HUES48 (cell line): ENCODE results near the gene TFF1.

ENCODE experiments used
- H3K27ac ChIP-seq: one replicate; pipeline ENCODE4 v1.7.0; 2013; ENCODE audit warnings: low read depth, low read length, inconsistent platforms
- H3K27me3 ChIP-seq: 2 replicates; pipeline ENCODE4 v1.6.1; 2013; ENCODE audit warnings: mild to moderate bottlenecking, low read length; ENCODE audit not compliant: control insufficient read depth, insufficient read depth
- H3K36me3 ChIP-seq: 2 replicates; pipeline ENCODE4 v1.6.1; 2013; ENCODE audit warnings: low read length; ENCODE audit not compliant: control insufficient read depth, insufficient read depth
- H3K4me1 ChIP-seq: 2 replicates; pipeline ENCODE4 v1.6.1; 2013; ENCODE audit warnings: mild to moderate bottlenecking, low read length; ENCODE audit not compliant: control insufficient read depth, insufficient read depth
- H3K4me3 ChIP-seq: 2 replicates; pipeline ENCODE4 v1.5.1; 2013; ENCODE audit warnings: mild to moderate bottlenecking, low read depth, low read length
- H3K9ac ChIP-seq: 2 replicates; pipeline ENCODE4 v1.6.1; 2013; ENCODE audit warnings: mild to moderate bottlenecking, low read depth, low read length, moderate library complexity
- H3K9me3 ChIP-seq: 2 replicates; pipeline ENCODE4 v1.6.1; 2013; ENCODE audit warnings: low read length; ENCODE audit not compliant: control insufficient read depth, insufficient read depth

TFF1 gene

GRCh38 chr21:42373908-42374455 is 7.6 kb upstream of the TFF1 start:
- H3K27me3 ChIP-seq: peaks cover 5% of the 10 kb centered on the region; the same call in 1 of the 2 replicates
- no peak overlapping the region for H3K9ac ChIP-seq
- no peaks in the 10 kb centered on the region for H3K4me1 ChIP-seq
- H3K27ac ChIP-seq: no peak overlapping the region
- H3K36me3 ChIP-seq: no peaks in the 10 kb centered on the region
- H3K4me3 ChIP-seq: no peak overlapping the region
- H3K9me3 ChIP-seq: no peaks in the 10 kb centered on the region

GRCh38 chr21:42373196-42373907 is 7.0 kb upstream of the TFF1 start:
- no peaks in the 10 kb centered on the region for H3K36me3 ChIP-seq
- H3K4me3 ChIP-seq: no peak overlapping the region
- no peaks in the 10 kb centered on the region for H3K4me1 ChIP-seq
- H3K9me3 ChIP-seq: no peaks in the 10 kb centered on the region
- H3K9ac ChIP-seq: no peak overlapping the region
- H3K27ac ChIP-seq: no peak overlapping the region
- peaks cover 5% of the 10 kb centered on the region; the same call in 1 of the 2 replicates for H3K27me3 ChIP-seq

GRCh38 chr21:42370894-42371654 is 4.7 kb upstream of the TFF1 start:
- Histone ChIP-seq H3K9ac (no peak overlapping the region), H3K4me3 (no peak overlapping the region), H3K4me1 (no peaks in the 10 kb centered on the region), H3K27ac (no peak overlapping the region), H3K9me3 (no peaks in the 10 kb centered on the region), H3K27me3 (peaks cover 5% of the 10 kb centered on the region; the same call in 1 of the 2 replicates), H3K36me3 (no peaks in the 10 kb centered on the region)

- H3K9ac ChIP-seq: no peak overlapping the region
- H3K4me1 ChIP-seq: no peaks in the 10 kb centered on the region
- no peak overlapping the region for H3K27ac ChIP-seq
- no peak overlapping the region for H3K4me3 ChIP-seq
- peaks cover 5% of the 10 kb centered on the region; the same call in 1 of the 2 replicates for H3K27me3 ChIP-seq
- H3K36me3 ChIP-seq: no peaks in the 10 kb centered on the region
- no peaks in the 10 kb centered on the region for H3K9me3 ChIP-seq
Measured at GRCh38 chr21:42369821-42370220, 3.5 kb upstream of the TFF1 start.

GRCh38 chr21:42367367-42368165 is 1.2 kb upstream of the TFF1 start:
- no peaks in the 10 kb centered on the region for H3K27me3 ChIP-seq
- no peaks in the 10 kb centered on the region for H3K36me3 ChIP-seq
- H3K9ac ChIP-seq: no peak overlapping the region
- no peak overlapping the region for H3K27ac ChIP-seq
- no peaks in the 10 kb centered on the region for H3K4me1 ChIP-seq
- H3K9me3 ChIP-seq: no peaks in the 10 kb centered on the region
- H3K4me3 ChIP-seq: no peak overlapping the region

- H3K9ac ChIP-seq: no peak overlapping the region
- H3K9me3 ChIP-seq: no peaks in the 10 kb centered on the region
- H3K36me3 ChIP-seq: no peaks in the 10 kb centered on the region
- H3K27me3 ChIP-seq: no peaks in the 10 kb centered on the region
- H3K27ac ChIP-seq: no peak overlapping the region
- no peaks in the 10 kb centered on the region for H3K4me1 ChIP-seq
- H3K4me3 ChIP-seq: no peak overlapping the region
Measured at GRCh38 chr21:42365770-42366169, 565 bp downstream of the TFF1 start.

GRCh38 chr21:42364304-42364865 is 1.9 kb downstream of the TFF1 start:
- H3K27me3 ChIP-seq: no peaks in the 10 kb centered on the region
- no peak overlapping the region for H3K9ac ChIP-seq
- H3K4me3 ChIP-seq: no peak overlapping the region
- H3K36me3 ChIP-seq: no peaks in the 10 kb centered on the region
- H3K27ac ChIP-seq: no peak overlapping the region
- H3K9me3 ChIP-seq: peaks cover 7% of the 10 kb centered on the region; the same call in 1 of the 2 replicates
- no peaks in the 10 kb centered on the region for H3K4me1 ChIP-seq

GRCh38 chr21:42363312-42363711 is 3.0 kb downstream of the TFF1 start:
- Histone ChIP-seq H3K4me3 (no peak overlapping the region), H3K9ac (no peak overlapping the region)

GRCh38 chr21:42362700-42363099 is 3.6 kb downstream of the TFF1 start:
- peaks cover 7% of the 10 kb centered on the region; the same call in 1 of the 2 replicates for H3K9me3 ChIP-seq
- H3K4me1 ChIP-seq: no peaks in the 10 kb centered on the region
- no peak overlapping the region for H3K4me3 ChIP-seq
- H3K27ac ChIP-seq: no peak overlapping the region
- H3K27me3 ChIP-seq: no peaks in the 10 kb centered on the region
- H3K9ac ChIP-seq: no peak overlapping the region
- H3K36me3 ChIP-seq: no peaks in the 10 kb centered on the region

More at GRCh38 chr21:42363312-42363711, 3.0 kb downstream of the TFF1 start:
- Histone ChIP-seq H3K27ac (no peak overlapping the region), H3K9me3 (peaks cover 7% of the 10 kb centered on the region; the same call in 1 of the 2 replicates), H3K4me1 (no peaks in the 10 kb centered on the region), H3K27me3 (no peaks in the 10 kb centered on the region), H3K36me3 (no peaks in the 10 kb centered on the region)

- H3K9ac ChIP-seq: no peak overlapping the region
- peaks cover 7% of the 10 kb centered on the region; the same call in 1 of the 2 replicates for H3K9me3 ChIP-seq
- H3K27me3 ChIP-seq: no peaks in the 10 kb centered on the region
- no peak overlapping the region for H3K4me3 ChIP-seq
- no peaks in the 10 kb centered on the region for H3K36me3 ChIP-seq
- no peak overlapping the region for H3K27ac ChIP-seq
- H3K4me1 ChIP-seq: no peaks in the 10 kb centered on the region
Measured at GRCh38 chr21:42362198-42362597, 4.1 kb downstream of the TFF1 start.
